Adrenal gland (tissue), 12 donors: ENCODE results near the gene GPR78. TPM values are rescaled to one million over a fixed set of nuclear protein-coding genes. Genes with fewer than 3 reads are reported as not detected.
"Not testable (repeated sequence)": the region's sequence is repeated elsewhere in the genome, so short reads cannot be mapped to it uniquely, and the experiment has no call there.

ENCODE experiments used
- DNase-seq, 7 donors: peaks; one replicate each; pipeline ENCODE4 v3.0.0-alpha.2; 2019 to 2020
- H3K27ac ChIP-seq, 5 donors: fragments of 200-600 bp; sonication (generic) in 4 of 5; 1 replicate in 3 of 5; 2 replicates in 2 of 5; pipeline versions ENCODE4 v1.5.1 to v1.8.0; 2016 to 2020; ENCODE audit warnings: mild to moderate bottlenecking in 1 of 5
- H3K27me3 ChIP-seq: fragments of 200-600 bp; 2 replicates; pipeline ENCODE4 v1.8.0; 2021
- H3K36me3 ChIP-seq, 2 donors: fragments of 200-600 bp; replicated peaks in 1 of 2; 1 replicate in 1 of 2; 2 replicates in 1 of 2; pipeline versions ENCODE4 v1.5.1 to v1.8.0; 2018 to 2022
- H3K4me1 ChIP-seq, 2 donors: fragments of 200-600 bp; replicated peaks in 1 of 2; 1 replicate in 1 of 2; 2 replicates in 1 of 2; pipeline versions ENCODE4 v1.5.1 to v1.8.0; 2018 to 2021
- H3K4me3 ChIP-seq, 4 donors: fragments of 200-600 bp; sonication (generic) in 3 of 4; one replicate each; pipeline ENCODE4 v1.5.1; 2016 to 2018
- H3K9me3 ChIP-seq, 3 donors: fragments of 200-600 bp; sonication (generic) in 1 of 3; replicated peaks in 1 of 3; 1 replicate in 2 of 3; 2 replicates in 1 of 3; pipeline versions ENCODE4 v1.5.1 to v1.8.0; 2016 to 2021
- POLR2A ChIP-seq, 2 donors: fragments of 450-650 bp; IDR thresholded peaks; one replicate each; pipeline ENCODE4 v1.6.1; 2017; ENCODE audit warnings: antibody characterized with exemption in 2 of 2, mild to moderate bottlenecking in 2 of 2, moderate library complexity in 1 of 2
- WGBS, 4 donors: extraction: QIAGEN DNeasy Blood & Tissue Kit in 2 of 4; methylation state at CpG; one replicate each; pipeline versions ENCODE4 v1.1.5 to v1.1.7; 2013 to 2017; 5-methylcytosine and 5-hydroxymethylcytosine counted together
- intact Hi-C, 2 donors: fragments of 100-400 bp; cut with DNase I; formaldehyde crosslinking; loops; one replicate each; pipeline versions ENCODE4 v1.14.1 to v1.15.0; 2022 to 2023
- polyA plus RNA-seq, 3 donors: library from polyadenylated mRNA; stranded (reverse); fragments of 200-250 nt in 2 of 3; fragments of 350-450 nt in 1 of 3; fragmentation: Illumina TruSeq in 1 of 3; extraction: RNeasy Lipid Tissue Mini Kit (QIAGEN cat#74804) in 1 of 3; gene quantifications; one replicate each; pipeline ENCODE4 v1.2.3, GENCODE V29; 2013 to 2014
- total RNA-seq, 9 donors: library from RNA; depleted of rRNA in 4 of 9; stranded (reverse); fragments of >200 nt in 4 of 9; fragments of 120-200 nt in 1 of 9; fragmentation: NEBNext Ultra II Directional in 1 of 9; extraction: Animal tissue kit (Norgen Biotek cat#: 25700) in 1 of 9; gene quantifications; one replicate each; pipeline versions ENCODE4 v1.1.0 to v1.2.4, GENCODE V29; 2013 to 2023
- TF ChIP-seq, protein P1 (sequence below), 6 experiments: fragments of 450-650 bp in 4 of 6; fragments of 200-600 bp in 2 of 6; sonication (generic) in 1 of 6; IDR thresholded peaks; 1 replicate in 5 of 6; 2 replicates in 1 of 6; pipeline versions ENCODE4 v1.5.1 to v1.8.0; 2016 to 2021; ENCODE audit warnings: antibody characterized with exemption in 6 of 6, mild to moderate bottlenecking in 2 of 6, moderate library complexity in 1 of 6
- donor health status: healthy with polysubstance abuse.
- donor health status: Bipolar disorder and iron deficiency.
- donor health status: DM: yes; HTN: yes; CAD: no.
- donor health status: DM: no; HTN: no; CAD: no.
- donor health status: DM: no; HTN: no; CAD: no.
- donor health status: DM: yes; HTN: yes; CAD: no.

The GPR78 gene
- total and polyA plus RNA-seq, 12 donors, result 0.03 to 0.08 (median 0.07) TPM; not detected in 8

DNA sequence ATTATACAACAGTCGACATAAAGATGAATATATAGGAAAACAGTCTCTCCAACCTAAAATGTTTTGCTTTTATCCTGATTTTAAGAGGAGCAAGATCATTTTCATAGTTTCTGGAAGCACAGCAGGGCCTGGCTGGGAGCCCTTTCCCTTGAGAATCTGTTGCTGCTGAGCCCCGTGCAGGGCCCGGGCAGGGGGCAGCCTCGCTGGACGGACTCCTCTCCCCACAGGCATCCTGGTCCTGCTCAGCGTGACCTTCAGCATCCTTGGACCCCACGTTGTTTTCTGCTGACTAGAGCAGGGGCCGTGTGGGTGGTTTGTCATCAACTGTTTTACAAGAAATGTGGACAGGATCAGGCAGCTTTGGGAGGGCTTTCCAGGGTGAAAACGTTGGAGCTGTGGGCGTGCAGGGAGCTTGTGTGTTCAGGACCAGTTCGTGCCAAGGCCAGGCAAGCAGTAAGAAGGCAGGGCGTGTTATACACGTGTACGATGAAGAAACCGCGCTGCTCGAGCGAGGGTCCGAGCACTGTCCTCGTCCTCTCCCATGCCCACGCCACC, 37.4 kb downstream of the GPR78 start:
- Histone ChIP-seq H3K27me3 (no peaks in the 10 kb centered on the region), H3K9me3 (no peaks in the 10 kb centered on the region), H3K4me1 (no peaks in the 10 kb centered on the region), H3K4me3 (no peak overlapping the region), H3K36me3 (no peaks in the 10 kb centered on the region), H3K27ac (no peak overlapping the region)
- no peak for DNase-seq
- intact Hi-C loops, result no loop called here
- TF ChIP-seq, protein P1, sequence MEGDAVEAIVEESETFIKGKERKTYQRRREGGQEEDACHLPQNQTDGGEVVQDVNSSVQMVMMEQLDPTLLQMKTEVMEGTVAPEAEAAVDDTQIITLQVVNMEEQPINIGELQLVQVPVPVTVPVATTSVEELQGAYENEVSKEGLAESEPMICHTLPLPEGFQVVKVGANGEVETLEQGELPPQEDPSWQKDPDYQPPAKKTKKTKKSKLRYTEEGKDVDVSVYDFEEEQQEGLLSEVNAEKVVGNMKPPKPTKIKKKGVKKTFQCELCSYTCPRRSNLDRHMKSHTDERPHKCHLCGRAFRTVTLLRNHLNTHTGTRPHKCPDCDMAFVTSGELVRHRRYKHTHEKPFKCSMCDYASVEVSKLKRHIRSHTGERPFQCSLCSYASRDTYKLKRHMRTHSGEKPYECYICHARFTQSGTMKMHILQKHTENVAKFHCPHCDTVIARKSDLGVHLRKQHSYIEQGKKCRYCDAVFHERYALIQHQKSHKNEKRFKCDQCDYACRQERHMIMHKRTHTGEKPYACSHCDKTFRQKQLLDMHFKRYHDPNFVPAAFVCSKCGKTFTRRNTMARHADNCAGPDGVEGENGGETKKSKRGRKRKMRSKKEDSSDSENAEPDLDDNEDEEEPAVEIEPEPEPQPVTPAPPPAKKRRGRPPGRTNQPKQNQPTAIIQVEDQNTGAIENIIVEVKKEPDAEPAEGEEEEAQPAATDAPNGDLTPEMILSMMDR (IDR thresholded peaks at IDR 0.05), result no peak
- TF ChIP-seq POLR2A (IDR thresholded peaks at IDR 0.05), result no peak
- 56 to 71% (median 61%) methylated on average over 18 to 21 of the region's 21 CpGs for WGBS, 4 donors

DNA sequence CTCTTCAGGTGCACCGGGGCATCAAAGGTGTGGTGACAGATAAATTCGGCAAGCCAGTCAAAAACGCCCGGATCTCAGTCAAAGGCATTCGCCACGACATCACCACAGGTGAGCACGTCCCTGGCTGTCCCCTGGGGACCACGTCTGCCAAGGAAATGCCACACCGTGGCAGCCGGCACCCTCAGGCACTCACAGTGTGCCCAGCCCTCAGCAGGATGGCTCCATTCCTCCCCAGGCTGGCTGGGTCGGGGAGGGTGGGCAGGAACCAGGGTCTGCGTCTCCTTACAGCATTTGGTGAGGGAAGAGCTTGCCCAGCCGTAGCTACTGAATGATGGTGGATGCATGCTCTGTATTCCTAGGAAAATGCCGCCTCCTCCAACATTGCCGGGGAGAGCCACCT, 38.2 kb downstream of the GPR78 start:
- Histone ChIP-seq H3K9me3 (no peaks in the 10 kb centered on the region), H3K36me3 (no peaks in the 10 kb centered on the region), H3K27me3 (no peaks in the 10 kb centered on the region), H3K27ac (no peak overlapping the region), H3K4me1 (no peaks in the 10 kb centered on the region), H3K4me3 (no peak overlapping the region)
- DNase-seq, result no peak
- TF ChIP-seq, protein P1 (IDR thresholded peaks at IDR 0.05), result no peak
- no peak for TF ChIP-seq POLR2A (IDR thresholded peaks at IDR 0.05)
- intact Hi-C loops, result no loop called here
- WGBS, 4 donors, result 75 to 84% (median 80%) methylated on average over 8 to 15 of the region's 15 CpGs

DNA sequence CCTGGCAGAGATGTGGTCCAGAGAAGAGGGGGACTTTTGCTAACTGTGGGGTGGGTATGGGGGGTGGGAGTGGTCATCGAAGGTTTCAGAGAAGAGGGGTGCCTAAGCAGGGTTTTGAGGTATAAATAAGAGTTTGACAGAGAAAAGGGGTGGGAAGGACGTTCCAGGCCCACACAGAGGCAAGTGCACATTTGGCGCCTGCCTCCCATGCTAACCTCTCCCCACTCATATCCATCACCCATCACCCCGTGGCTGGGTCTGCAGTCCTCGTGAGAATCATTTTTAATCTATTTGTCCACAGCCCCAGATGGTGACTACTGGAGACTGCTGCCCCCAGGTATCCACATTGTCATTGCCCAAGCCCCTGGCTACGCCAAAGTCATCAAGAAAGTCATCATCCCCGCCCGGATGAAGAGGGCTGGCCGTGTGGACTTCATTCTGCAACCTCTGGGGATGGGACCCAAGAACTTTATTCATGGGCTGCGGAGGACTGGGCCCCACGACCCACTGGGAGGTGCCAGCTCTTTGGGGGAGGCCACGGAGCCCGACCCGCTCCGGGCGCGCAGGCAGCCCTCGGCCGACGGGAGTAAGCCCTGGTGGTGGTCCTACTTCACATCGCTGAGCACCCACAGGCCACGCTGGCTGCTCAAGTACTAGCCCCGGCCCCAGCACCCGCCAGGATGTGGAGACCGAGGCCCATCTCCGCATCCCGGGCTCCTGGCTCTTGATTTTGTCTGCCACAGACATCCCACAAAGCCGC, 38.9 kb downstream of the GPR78 start:
- no peaks in the 10 kb centered on the region for H3K9me3 ChIP-seq
- no peaks in the 10 kb centered on the region for H3K27me3 ChIP-seq
- H3K4me1 ChIP-seq, result no peaks in the 10 kb centered on the region
- no peak for DNase-seq
- TF ChIP-seq POLR2A (IDR thresholded peaks at IDR 0.05), result no peak
- TF ChIP-seq, protein P1 (IDR thresholded peaks at IDR 0.05), result no peak
- no peak overlapping the region for H3K4me3 ChIP-seq
- no peak overlapping the region for H3K27ac ChIP-seq
- H3K36me3 ChIP-seq, result no peaks in the 10 kb centered on the region
- WGBS, 4 donors, result 80 to 87% (median 82%) methylated on average over 15 to 28 of the region's 28 CpGs
- intact Hi-C loops, result no loop called here

DNA sequence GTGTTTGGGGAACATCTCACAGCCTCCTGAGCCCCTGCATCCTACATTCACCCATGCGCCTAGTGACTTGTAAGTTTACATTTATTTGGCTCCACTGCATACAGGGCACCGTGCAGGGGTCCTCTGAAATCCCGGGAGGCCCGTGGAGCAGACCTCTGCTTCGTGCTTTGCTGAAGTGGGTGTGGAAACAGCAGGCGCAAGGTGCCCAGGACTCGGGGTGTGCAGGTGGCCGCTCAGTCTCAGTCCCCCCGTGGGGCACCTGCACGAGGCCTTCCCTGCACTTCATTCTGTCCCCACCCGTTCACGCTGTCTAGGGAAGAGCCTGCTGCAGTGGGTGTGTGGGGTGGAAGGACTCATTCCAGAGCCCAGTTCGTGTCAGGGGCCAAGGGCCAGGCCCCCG, 40.9 kb downstream of the GPR78 start:
- H3K27ac ChIP-seq, H3K9me3 ChIP-seq, H3K4me3 ChIP-seq, H3K36me3 ChIP-seq, DNase-seq, H3K27me3 ChIP-seq, H3K4me1 ChIP-seq, intact Hi-C loops: not testable (repeated sequence)
- 74 to 79% methylated on average over 5 to 9 of the region's 14 CpGs; no CpG with 5 or more reads in 2 of the 4 donors for WGBS, 4 donors

DNA sequence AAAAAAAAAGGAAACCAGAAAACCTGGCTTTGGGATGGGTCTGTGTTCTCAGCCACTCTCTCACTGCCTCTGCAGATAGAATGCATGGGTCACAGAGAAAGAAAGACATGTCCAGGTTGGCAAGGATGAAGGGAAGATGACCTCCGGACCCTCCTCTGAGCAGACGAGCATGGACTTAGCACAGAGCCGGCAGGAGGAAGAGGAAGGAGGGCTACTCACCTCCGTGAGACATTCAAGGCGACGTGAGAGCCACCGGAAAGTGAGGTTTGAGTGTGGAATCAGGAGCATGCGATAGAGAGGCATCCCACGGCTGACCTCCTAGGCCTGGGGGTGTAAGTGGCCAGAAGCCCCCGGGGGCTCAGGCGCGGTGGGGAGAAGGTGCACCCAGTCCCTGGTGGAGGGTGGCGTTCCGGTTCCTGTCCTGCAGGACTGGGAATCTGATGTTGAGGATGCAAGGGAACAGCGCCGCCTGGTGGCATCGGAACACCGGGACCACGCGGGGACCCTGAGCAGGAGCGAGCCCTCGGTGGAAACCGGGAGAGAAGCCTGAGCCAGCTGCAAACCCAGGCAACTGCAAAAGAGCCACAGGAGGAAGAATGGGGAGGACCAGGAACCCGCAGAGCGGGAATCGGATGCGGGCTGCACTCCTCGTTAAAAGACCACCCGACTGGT, 44.5 kb downstream of the GPR78 start:
- intact Hi-C loops, H3K27me3 ChIP-seq: not testable (repeated sequence)
- no CpG with 5 or more reads among the region's 29 CpGs for WGBS, 4 donors

DNA sequence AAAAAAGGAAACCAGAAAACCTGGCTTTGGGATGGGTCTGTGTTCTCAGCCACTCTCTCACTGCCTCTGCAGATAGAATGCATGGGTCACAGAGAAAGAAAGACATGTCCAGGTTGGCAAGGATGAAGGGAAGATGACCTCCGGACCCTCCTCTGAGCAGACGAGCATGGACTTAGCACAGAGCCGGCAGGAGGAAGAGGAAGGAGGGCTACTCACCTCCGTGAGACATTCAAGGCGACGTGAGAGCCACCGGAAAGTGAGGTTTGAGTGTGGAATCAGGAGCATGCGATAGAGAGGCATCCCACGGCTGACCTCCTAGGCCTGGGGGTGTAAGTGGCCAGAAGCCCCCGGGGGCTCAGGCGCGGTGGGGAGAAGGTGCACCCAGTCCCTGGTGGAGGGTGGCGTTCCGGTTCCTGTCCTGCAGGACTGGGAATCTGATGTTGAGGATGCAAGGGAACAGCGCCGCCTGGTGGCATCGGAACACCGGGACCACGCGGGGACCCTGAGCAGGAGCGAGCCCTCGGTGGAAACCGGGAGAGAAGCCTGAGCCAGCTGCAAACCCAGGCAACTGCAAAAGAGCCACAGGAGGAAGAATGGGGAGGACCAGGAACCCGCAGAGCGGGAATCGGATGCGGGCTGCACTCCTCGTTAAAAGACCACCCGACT, 50.2 kb downstream of the GPR78 start:
- intact Hi-C loops, H3K36me3 ChIP-seq, H3K4me1 ChIP-seq, H3K9me3 ChIP-seq, H3K27ac ChIP-seq, DNase-seq, H3K27me3 ChIP-seq, H3K4me3 ChIP-seq: not testable (repeated sequence)
- no CpG with 5 or more reads among the region's 29 CpGs for WGBS, 4 donors

More for the DNA sequence above, 44.5 kb downstream of the GPR78 start:
- H3K36me3 ChIP-seq, H3K4me1 ChIP-seq, H3K9me3 ChIP-seq, H3K27ac ChIP-seq, DNase-seq, H3K4me3 ChIP-seq: not testable (repeated sequence)

DNA sequence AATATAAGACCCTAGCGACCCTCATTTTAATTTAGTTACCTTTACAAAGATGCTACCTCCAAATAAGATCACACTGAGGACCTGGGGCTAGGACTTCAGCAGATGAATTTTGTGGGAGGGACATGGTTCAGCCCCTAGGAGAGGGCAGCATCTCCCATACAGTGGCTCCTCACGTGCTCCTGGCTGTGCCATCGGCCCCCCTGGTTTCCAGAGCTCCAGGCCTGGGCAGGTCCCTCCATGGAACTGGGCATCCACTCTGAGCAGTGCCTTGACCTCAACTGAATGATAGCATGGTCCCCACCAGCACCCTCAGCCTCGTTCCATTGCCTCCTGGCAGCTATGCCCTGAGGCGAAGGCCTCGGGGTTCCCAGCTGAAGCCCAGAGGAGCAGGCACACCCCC, 51.7 kb downstream of the GPR78 start:
- DNase-seq, H3K4me3 ChIP-seq, intact Hi-C loops, H3K27ac ChIP-seq, H3K36me3 ChIP-seq, H3K9me3 ChIP-seq, H3K4me1 ChIP-seq, H3K27me3 ChIP-seq: not testable (repeated sequence)
- WGBS, 4 donors, result 73 to 90% methylated on average over 2 to 3 of the region's 6 CpGs; no CpG with 5 or more reads in 2 of the 4 donors
